ENCODE measurements around the gene TRMT112.
A peak's percentile ranks its signal among the peaks of the same experiment; 100 is the strongest.

Gene TRMT112

GRCh38 chr11:64286801-64287159 lies 30.6 kb downstream of the TRMT112 start:
- CTCF ChIA-PET = interaction anchor here (0.7 to 1.1 kb wide), 2 partner anchors 15 to 168 kb away, joined by 3 to 5 read pairs; no protein-coding TSS in a partner anchor

GRCh38 chr11:64285885-64286800 lies 31.2 kb downstream of the TRMT112 start:
- ChIA-PET CTCF (interaction anchor here (0.7 to 1.1 kb wide), 3 partner anchors 15 to 167 kb away, joined by 3 to 5 read pairs (median 4); no protein-coding TSS in a partner anchor), POLR2A (ENCODE audit: low non-redundant PET) (no interaction called here)
- H3K27ac ChIP-seq = peak overlapping the region; percentile 97
- no peak for TF ChIP-seq CTCF (conservative IDR thresholded peaks at IDR 0.05; ENCODE audit: low read depth)
- no peak for DNase-seq (ENCODE audit: low spot score)

More at GRCh38 chr11:64286801-64287159, 30.6 kb downstream of the TRMT112 start:
- TF ChIP-seq CTCF (conservative IDR thresholded peaks at IDR 0.05; ENCODE audit: low read depth) = no peak
- POLR2A ChIA-PET (ENCODE audit: low non-redundant PET) = interaction anchor here (0.8 kb wide), 1 partner anchor 11 kb away, joined by 5 read pairs; no protein-coding TSS in a partner anchor
- H3K27ac ChIP-seq = peak overlapping the region; percentile 97
- DNase-seq (ENCODE audit: low spot score) = no peak

- ChIA-PET CTCF (interaction anchor here (0.6 to 1.4 kb wide), 5 partner anchors 11 to 351 kb away, joined by 3 to 6 read pairs (median 4); no protein-coding TSS in a partner anchor), POLR2A (ENCODE audit: low non-redundant PET) (interaction anchor here (0.5 to 1.0 kb wide), 2 partner anchors 40 to 80 kb away, joined by 4 read pairs; no protein-coding TSS in a partner anchor)
- H3K27ac ChIP-seq = peak within 1 kb of the TSS; percentile 97
- peak; percentile 80 for DNase-seq (ENCODE audit: low spot score)
- no peak for TF ChIP-seq CTCF (conservative IDR thresholded peaks at IDR 0.05; ENCODE audit: low read depth)
These were observed 32.1 kb downstream of the TRMT112 start, which contains the start of gene GPR137 for GRCh38 chr11:64284962-64285884. TSS of gene GPR137 (plus strand) at chr11:64285848. CDS start at chr11:64286525, 677 bp downstream.

GRCh38 chr11:64284048-64284961 lies 33.1 kb downstream of the TRMT112 start, which contains the start of gene BAD:
TSS of gene BAD (minus strand) at chr11:64284665. CDS start at chr11:64284368, 297 bp downstream.
- no peak for TF ChIP-seq CTCF (conservative IDR thresholded peaks at IDR 0.05; ENCODE audit: low read depth)
- ChIA-PET POLR2A (ENCODE audit: low non-redundant PET) (interaction anchor here (0.7 to 1.0 kb wide), 2 partner anchors 43 to 79 kb away, joined by 4 read pairs; partner anchors contain the start of gene FKBP2), CTCF (interaction anchor here (0.6 to 1.4 kb wide), 5 partner anchors 12 to 350 kb away, joined by 3 to 6 read pairs (median 4); no protein-coding TSS in a partner anchor)
- DNase-seq (ENCODE audit: low spot score) = peak; percentile 98
- peak within 1 kb of the TSS; percentile 97 for H3K27ac ChIP-seq

- ChIA-PET CTCF (interaction anchor here (1.0 to 1.4 kb wide), 2 partner anchors 18 to 72 kb away, joined by 3 to 8 read pairs; no protein-coding TSS in a partner anchor), POLR2A (ENCODE audit: low non-redundant PET) (no interaction called here)
- DNase-seq (ENCODE audit: low spot score) = no peak
- TF ChIP-seq CTCF (conservative IDR thresholded peaks at IDR 0.05; ENCODE audit: low read depth) = no peak
- peak overlapping the region; percentile 97 for H3K27ac ChIP-seq
These were observed 34.3 kb downstream of the TRMT112 start for GRCh38 chr11:64283092-64283491.
